Neuronal stem cell (in vitro differentiated cells): ENCODE measurements around the gene CTSE. TPM values are rescaled to one million over a fixed set of nuclear protein-coding genes. Genes with fewer than 3 reads are reported as not detected.

Source experiments
- DNase-seq: peaks from one replicate; pipeline ENCODE4 v3.0.0-alpha.2; 2013; ENCODE audit warnings: low spot score
- H2AFZ ChIP-seq: one replicate; pipeline ENCODE4 v1.6.1; 2013; ENCODE audit warnings: mild to moderate bottlenecking, low read length, inconsistent platforms
- H2AK5ac ChIP-seq: 2 replicates; pipeline ENCODE4 v1.6.1; 2013; ENCODE audit warnings: low read depth, mild to moderate bottlenecking, inconsistent platforms, low read length, moderate library complexity, mixed read lengths
- H2BK120ac ChIP-seq: 2 replicates; pipeline ENCODE4 v1.6.1; 2013; ENCODE audit warnings: low read depth, mild to moderate bottlenecking, inconsistent platforms, low read length, moderate library complexity, mixed read lengths
- H2BK12ac ChIP-seq: one replicate; pipeline ENCODE4 v1.6.1; 2013; ENCODE audit warnings: low read length, inconsistent platforms
- H2BK15ac ChIP-seq: 2 replicates; pipeline ENCODE4 v1.6.1; 2013; ENCODE audit warnings: mild to moderate bottlenecking, low read length, inconsistent platforms, mixed read lengths
- H2BK5ac ChIP-seq: one replicate; pipeline ENCODE4 v1.6.1; 2013; ENCODE audit warnings: inconsistent platforms, mild to moderate bottlenecking, low read length, moderate library complexity
- H3K14ac ChIP-seq: one replicate; pipeline ENCODE4 v1.6.1; 2013; ENCODE audit warnings: low read length, inconsistent platforms
- H3K18ac ChIP-seq: 2 replicates; pipeline ENCODE4 v1.6.1; 2013; ENCODE audit warnings: low read length, inconsistent platforms
- H3K23ac ChIP-seq: 2 replicates; pipeline ENCODE4 v1.6.1; 2013; ENCODE audit warnings: low read depth, mild to moderate bottlenecking, mixed read lengths, low read length, inconsistent platforms; ENCODE audit not compliant: poor library complexity
- H3K27ac ChIP-seq: replicated peaks from 3 replicates; pipeline ENCODE4 v1.5.1; 2013; ENCODE audit warnings: low read length, inconsistent platforms
- H3K27me3 ChIP-seq, 3 experiments: 2 replicates each; pipeline ENCODE4 v1.6.1; 2013; ENCODE audit warnings: low read length in 3 of 3, mild to moderate bottlenecking in 2 of 3, inconsistent platforms in 1 of 3, low read depth in 1 of 3, mixed read lengths in 1 of 3, moderate library complexity in 1 of 3; ENCODE audit not compliant: control insufficient read depth in 3 of 3, insufficient read depth in 3 of 3
- H3K36me3 ChIP-seq, 2 donors: replicated peaks in 1 of 2; 2 replicates each; pipeline ENCODE4 v1.6.1; 2013; ENCODE audit warnings: low read length in 2 of 2; ENCODE audit not compliant: control insufficient read depth in 2 of 2, insufficient read depth in 2 of 2
- H3K4ac ChIP-seq: 2 replicates; pipeline ENCODE4 v1.6.1; 2013; ENCODE audit warnings: inconsistent platforms, mild to moderate bottlenecking, low read length, moderate library complexity
- H3K4me1 ChIP-seq, 2 donors: 1 replicate in 1 of 2; 2 replicates in 1 of 2; pipeline ENCODE4 v1.6.1; 2013; ENCODE audit warnings: low read length in 2 of 2, low read depth in 1 of 2; ENCODE audit not compliant: control insufficient read depth in 2 of 2, insufficient read depth in 1 of 2
- H3K4me2 ChIP-seq: one replicate; pipeline ENCODE4 v1.6.1; 2013; ENCODE audit warnings: mild to moderate bottlenecking, low read length, inconsistent platforms; ENCODE audit not compliant: insufficient read depth, poor library complexity, severe bottlenecking
- H3K4me3 ChIP-seq, 2 donors: 2 replicates each; pipeline ENCODE4 v1.5.1; 2013; ENCODE audit warnings: low read length in 2 of 2, mild to moderate bottlenecking in 2 of 2, inconsistent platforms in 1 of 2, moderate library complexity in 1 of 2
- H3K79me1 ChIP-seq: one replicate; pipeline ENCODE4 v1.6.1; 2013; ENCODE audit warnings: low read depth, mild to moderate bottlenecking, inconsistent platforms, low read length, moderate library complexity
- H3K9ac ChIP-seq: one replicate; pipeline ENCODE4 v1.6.1; 2013; ENCODE audit warnings: mild to moderate bottlenecking, low read depth, low read length, inconsistent platforms; ENCODE audit not compliant: poor library complexity
- H3K9me3 ChIP-seq, 2 donors: replicated peaks in 1 of 2; 2 replicates each; pipeline versions ENCODE3 to v1.6.1; 2013; ENCODE audit warnings: low read length in 2 of 2, mild to moderate bottlenecking in 2 of 2, inconsistent platforms in 1 of 2, low read depth in 1 of 2, mixed read lengths in 1 of 2, moderate library complexity in 1 of 2; ENCODE audit not compliant: control insufficient read depth in 2 of 2, insufficient read depth in 1 of 2
- H4K8ac ChIP-seq: one replicate; pipeline ENCODE4 v1.6.1; 2013; ENCODE audit warnings: low read depth, mild to moderate bottlenecking, inconsistent platforms, low read length, moderate library complexity
- H4K91ac ChIP-seq: one replicate; pipeline ENCODE4 v1.6.1; 2013; ENCODE audit warnings: low read length, low read depth, mild to moderate bottlenecking, inconsistent platforms; ENCODE audit not compliant: poor library complexity
- WGBS, 2 donors: extraction: QIAGEN DNeasy Blood & Tissue Kit; methylation state at CpG; one replicate each; pipeline ENCODE4 v1.1.7; 2013; ENCODE audit warnings: missing lambda C conversion rate in 2 of 2, mixed read lengths in 1 of 2; ENCODE audit not compliant: insufficient read length in 2 of 2, insufficient replicate concordance in 1 of 2; ENCODE audit errors: extremely low coverage in 2 of 2; 5-methylcytosine and 5-hydroxymethylcytosine counted together
- polyA plus RNA-seq, 2 experiments: library from polyadenylated mRNA; stranded (reverse); fragments of 200-250 nt; gene quantifications; one replicate each; pipeline ENCODE4 v1.2.3, GENCODE V29; 2013

CTSE gene
- not detected for polyA plus RNA-seq (2013, experiment 1 of 2)
- polyA plus RNA-seq (2013, experiment 2 of 2), result not detected

- no CpG with 5 or more reads among the region's 11 CpGs for WGBS, 2 donors
- H3K23ac ChIP-seq, result peak within 1 kb of the TSS; percentile 23
- H3K18ac ChIP-seq, result peak within 1 kb of the TSS; percentile 13
- no peak within 1 kb of the TSS for H4K91ac ChIP-seq
- H3K4me3 ChIP-seq, result no peak within 1 kb of the TSS
- peak within 1 kb of the TSS; percentile 89 for H4K8ac ChIP-seq
- H3K79me1 ChIP-seq, result no peaks in the 10 kb centered on the region
- peaks cover 0 to 8% (median 2%) of the 10 kb centered on the region in 3 experiments for H3K27me3 ChIP-seq
- no peak within 1 kb of the TSS for H2AFZ ChIP-seq
- no peak within 1 kb of the TSS for H3K27ac ChIP-seq
- no peak within 1 kb of the TSS for H3K14ac ChIP-seq
- no peaks in the 10 kb centered on the region for H3K36me3 ChIP-seq
- H2BK5ac ChIP-seq, result no peak within 1 kb of the TSS
- peak within 1 kb of the TSS; percentile 42 for H2BK12ac ChIP-seq
- no peaks in the 10 kb centered on the region for H3K4me1 ChIP-seq
- no peak within 1 kb of the TSS for H2BK120ac ChIP-seq
- H2BK15ac ChIP-seq, result no peak within 1 kb of the TSS
- no peak within 1 kb of the TSS for H2AK5ac ChIP-seq
- no peak within 1 kb of the TSS for H3K4ac ChIP-seq
- H3K9me3 ChIP-seq, result no peaks in the 10 kb centered on the region
- DNase-seq, result no peak
- H3K4me2 ChIP-seq, result no peak within 1 kb of the TSS
- no peak within 1 kb of the TSS for H3K9ac ChIP-seq
Observed at GRCh38 chr1:206023695-206024094, at the start of gene CTSE. Gene CTSE, minus strand, starts transcription at chr1:206023895. Its CDS starts 104 bp downstream, at chr1:206023791.

GRCh38 chr1:206070627-206071304 is 47.1 kb upstream of the CTSE start:
- WGBS, 2 donors, result 100% methylated on average over 1 of the region's 9 CpGs; no CpG with 5 or more reads in 1 of the 2 donors

DNA sequence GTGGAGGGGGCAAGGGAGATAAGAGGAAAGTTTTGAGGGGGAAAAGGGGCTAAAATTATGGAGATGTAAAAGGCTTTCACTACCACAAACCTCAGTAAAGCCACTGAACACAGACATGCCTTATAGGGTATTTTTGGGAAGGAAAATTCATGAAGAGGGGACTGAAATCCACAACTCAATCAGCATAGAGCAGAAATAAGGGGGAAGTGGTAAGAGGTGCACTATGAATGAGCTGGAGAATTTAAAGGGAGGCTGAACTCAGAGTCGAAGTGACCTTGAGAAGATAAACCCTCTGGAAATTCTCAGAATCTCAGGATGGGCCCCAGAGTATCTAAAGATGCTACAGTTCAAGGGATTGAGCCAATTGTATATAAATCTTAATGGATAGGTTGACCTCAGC is 44.6 kb upstream of the CTSE start:
- Histone ChIP-seq H3K4me2 (no peak overlapping the region), H2BK5ac (no peak overlapping the region), H2AFZ (no peak overlapping the region), H3K4me1 (no peaks in the 10 kb centered on the region), H3K18ac (no peak overlapping the region), H2AK5ac (no peak overlapping the region), H3K79me1 (no peaks in the 10 kb centered on the region), H3K14ac (no peak overlapping the region), H3K9ac (no peak overlapping the region), H3K23ac (no peak overlapping the region), H4K91ac (no peak overlapping the region), H3K4ac (no peak overlapping the region), H3K36me3 (no peaks in the 10 kb centered on the region), H2BK120ac (no peak overlapping the region), H2BK12ac (no peak overlapping the region), H2BK15ac (no peak overlapping the region), H3K27me3 (no peaks in the 10 kb centered on the region), H3K9me3 (no peaks in the 10 kb centered on the region), H3K4me3 (no peak overlapping the region), H3K27ac (no peak overlapping the region), H4K8ac (no peak overlapping the region)
- WGBS, 2 donors, result no CpG with 5 or more reads among the region's 1 CpG
- DNase-seq, result no peak

More at GRCh38 chr1:206070627-206071304, 47.1 kb upstream of the CTSE start:
- no peak overlapping the region for H2BK15ac ChIP-seq
- H2BK5ac ChIP-seq, result no peak overlapping the region
- no peak overlapping the region for H3K27ac ChIP-seq
- no peak overlapping the region for H3K4me3 ChIP-seq
- H3K36me3 ChIP-seq, result no peaks in the 10 kb centered on the region
- no peak overlapping the region for H2BK120ac ChIP-seq
- H2BK12ac ChIP-seq, result no peak overlapping the region
- H2AFZ ChIP-seq, result no peak overlapping the region
- no peak overlapping the region for H2AK5ac ChIP-seq
- H3K9me3 ChIP-seq, result no peaks in the 10 kb centered on the region
- no peak for DNase-seq
- no peak overlapping the region for H4K91ac ChIP-seq
- H4K8ac ChIP-seq, result no peak overlapping the region
- H3K27me3 ChIP-seq, result peaks cover 0 to 2% (median 0%) of the 10 kb centered on the region in 3 experiments
- H3K23ac ChIP-seq, result no peak overlapping the region
- no peak overlapping the region for H3K18ac ChIP-seq
- H3K14ac ChIP-seq, result no peak overlapping the region
- no peak overlapping the region for H3K4ac ChIP-seq
- H3K79me1 ChIP-seq, result no peaks in the 10 kb centered on the region
- no peak overlapping the region for H3K4me2 ChIP-seq
- no peak overlapping the region for H3K9ac ChIP-seq
- H3K4me1 ChIP-seq, result no peaks in the 10 kb centered on the region

DNA sequence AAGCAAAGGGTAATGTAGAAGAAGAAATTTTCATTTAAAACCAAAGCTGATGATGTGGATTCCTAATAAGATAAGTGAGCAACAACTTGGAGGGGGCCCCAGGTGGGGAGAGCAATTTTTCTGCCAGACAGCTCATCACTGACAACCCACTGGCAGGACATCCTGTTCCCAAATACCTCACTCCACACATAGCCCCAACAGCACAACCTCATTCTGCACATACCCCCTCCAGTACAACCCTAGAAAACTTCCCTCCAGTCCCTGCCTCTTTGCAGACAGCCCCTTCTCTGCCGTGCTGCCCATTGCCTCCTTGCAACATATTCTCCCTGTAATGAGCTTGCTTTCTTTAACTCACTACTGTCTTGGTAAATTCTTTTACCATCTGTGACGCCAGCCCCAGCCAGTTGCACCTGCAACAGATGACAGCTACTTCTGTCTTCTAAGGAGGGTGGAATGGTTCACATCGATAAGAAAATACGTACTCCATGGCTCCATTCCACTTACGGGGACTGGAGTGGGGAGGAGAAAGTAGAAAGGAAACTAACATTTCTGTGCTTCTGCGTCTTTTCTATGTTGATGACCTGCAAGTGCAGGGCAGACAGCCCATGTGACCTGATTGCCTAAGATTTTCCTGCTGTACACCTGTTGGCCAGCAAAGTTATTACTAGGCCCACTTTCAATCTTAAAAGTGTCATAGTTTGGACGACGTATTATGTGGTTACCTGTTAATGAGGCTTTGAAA is 44.0 kb upstream of the CTSE start:
- Histone ChIP-seq H3K27me3 (no peaks in the 10 kb centered on the region), H3K9me3 (peaks cover 3 to 4% of the 10 kb centered on the region in 2 donors), H2BK12ac (no peak overlapping the region), H3K4me2 (no peak overlapping the region), H2AK5ac (no peak overlapping the region), H3K4ac (no peak overlapping the region), H3K9ac (no peak overlapping the region), H3K4me3 (peak overlapping the region in 1 of 2 donors; percentile 13), H4K91ac (no peak overlapping the region), H3K14ac (no peak overlapping the region), H3K18ac (no peak overlapping the region), H3K4me1 (no peaks in the 10 kb centered on the region), H3K23ac (no peak overlapping the region), H2BK120ac (no peak overlapping the region), H3K36me3 (no peaks in the 10 kb centered on the region), H2AFZ (no peak overlapping the region), H3K27ac (no peak overlapping the region), H2BK5ac (no peak overlapping the region), H3K79me1 (no peaks in the 10 kb centered on the region), H4K8ac (no peak overlapping the region), H2BK15ac (no peak overlapping the region)
- no peak for DNase-seq
- no CpG with 5 or more reads among the region's 8 CpGs for WGBS, 2 donors
